Spleen (tissue), 7 donors: ENCODE measurements around the gene VAMP8.

Source experiments
- POLR2AphosphoS5 ChIP-seq, 3 donors: sonication (generic); formaldehyde crosslinking; IDR thresholded peaks; one replicate each; pipeline ENCODE4 v1.5.1; 2017; ENCODE audit warnings: antibody characterized with exemption in 3 of 3
- TF ChIP-seq, protein P1 (sequence below), 11 experiments: fragments of 200-600 bp in 7 of 11; fragments of 450-650 bp in 4 of 11; sonication (generic) in 4 of 11; IDR thresholded peaks in 8 of 11; conservative IDR thresholded peaks in 3 of 11; 1 replicate in 7 of 11; 2 replicates in 4 of 11; pipeline versions ENCODE4 v1.4.0 to v1.8.0; 2016 to 2021; ENCODE audit warnings: antibody characterized with exemption in 11 of 11, inconsistent platforms in 4 of 11, mild to moderate bottlenecking in 1 of 11
- donor health status: DM: no; HTN: no; CAD: no; lungs with moderate emphysema.
- donor health status: DM: no; HTN: no; CAD: no.
- donor health status: DM: no; HTN: no; CAD: no.

DNA sequence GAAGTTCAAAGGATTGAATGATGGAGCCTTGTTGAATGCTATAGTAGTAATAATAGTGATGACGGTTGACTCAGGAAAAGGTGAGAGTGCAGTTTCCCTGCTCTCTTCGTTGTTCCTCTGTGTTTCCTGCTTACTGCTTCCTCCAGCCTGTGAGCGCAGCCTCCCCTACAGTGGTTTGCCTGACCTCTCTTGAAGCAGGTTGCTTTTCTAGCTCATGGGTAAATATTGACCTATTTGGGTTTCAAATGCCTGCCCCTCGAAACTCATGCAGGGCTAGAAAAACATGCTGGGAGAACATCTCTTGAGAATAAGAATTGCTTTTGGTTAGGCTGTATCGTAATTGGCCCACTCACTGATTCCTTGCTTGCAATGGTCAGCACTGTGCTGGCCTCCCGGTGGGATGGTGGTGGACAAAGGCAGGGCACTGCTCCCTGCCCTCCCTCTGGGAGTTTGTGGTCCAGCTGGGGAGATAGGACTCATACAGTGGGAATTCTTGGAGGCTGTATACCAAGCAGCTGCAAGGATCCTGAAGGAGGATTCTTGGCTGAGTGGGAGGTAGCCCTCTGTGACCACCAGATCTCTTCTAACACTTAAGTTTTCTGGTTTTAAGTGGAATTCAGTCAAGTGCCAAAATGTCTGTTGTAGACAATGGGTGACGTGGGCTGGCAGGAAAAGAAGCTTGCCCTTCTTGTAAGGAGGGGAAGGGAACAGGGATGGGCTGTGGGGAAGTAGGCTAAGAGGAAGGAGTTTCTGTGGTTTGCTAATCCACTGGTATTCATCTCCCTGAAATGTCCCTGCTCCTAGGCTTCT lies 12.8 kb downstream of the VAMP8 start:
- TF ChIP-seq, protein P1, sequence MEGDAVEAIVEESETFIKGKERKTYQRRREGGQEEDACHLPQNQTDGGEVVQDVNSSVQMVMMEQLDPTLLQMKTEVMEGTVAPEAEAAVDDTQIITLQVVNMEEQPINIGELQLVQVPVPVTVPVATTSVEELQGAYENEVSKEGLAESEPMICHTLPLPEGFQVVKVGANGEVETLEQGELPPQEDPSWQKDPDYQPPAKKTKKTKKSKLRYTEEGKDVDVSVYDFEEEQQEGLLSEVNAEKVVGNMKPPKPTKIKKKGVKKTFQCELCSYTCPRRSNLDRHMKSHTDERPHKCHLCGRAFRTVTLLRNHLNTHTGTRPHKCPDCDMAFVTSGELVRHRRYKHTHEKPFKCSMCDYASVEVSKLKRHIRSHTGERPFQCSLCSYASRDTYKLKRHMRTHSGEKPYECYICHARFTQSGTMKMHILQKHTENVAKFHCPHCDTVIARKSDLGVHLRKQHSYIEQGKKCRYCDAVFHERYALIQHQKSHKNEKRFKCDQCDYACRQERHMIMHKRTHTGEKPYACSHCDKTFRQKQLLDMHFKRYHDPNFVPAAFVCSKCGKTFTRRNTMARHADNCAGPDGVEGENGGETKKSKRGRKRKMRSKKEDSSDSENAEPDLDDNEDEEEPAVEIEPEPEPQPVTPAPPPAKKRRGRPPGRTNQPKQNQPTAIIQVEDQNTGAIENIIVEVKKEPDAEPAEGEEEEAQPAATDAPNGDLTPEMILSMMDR (IDR thresholded peaks at IDR 0.05 in 8 of 11, conservative IDR thresholded peaks at IDR 0.05 in 3 of 11), result no peak
- peak in 1 of 3 donors; percentile 46 for TF ChIP-seq POLR2AphosphoS5 (IDR thresholded peaks at IDR 0.05)
